Measurements from ENCODE around the gene MLF2. TPM values are rescaled to one million over a fixed set of nuclear protein-coding genes. Genes with fewer than 3 reads are reported as not detected.

MLF2 gene
- total and polyA plus RNA-seq, 2 of the 13 experiments (the other 11 are each of a cell fraction or from before 2014, with no cell fraction given): 88.1 to 167 TPM

DNA sequence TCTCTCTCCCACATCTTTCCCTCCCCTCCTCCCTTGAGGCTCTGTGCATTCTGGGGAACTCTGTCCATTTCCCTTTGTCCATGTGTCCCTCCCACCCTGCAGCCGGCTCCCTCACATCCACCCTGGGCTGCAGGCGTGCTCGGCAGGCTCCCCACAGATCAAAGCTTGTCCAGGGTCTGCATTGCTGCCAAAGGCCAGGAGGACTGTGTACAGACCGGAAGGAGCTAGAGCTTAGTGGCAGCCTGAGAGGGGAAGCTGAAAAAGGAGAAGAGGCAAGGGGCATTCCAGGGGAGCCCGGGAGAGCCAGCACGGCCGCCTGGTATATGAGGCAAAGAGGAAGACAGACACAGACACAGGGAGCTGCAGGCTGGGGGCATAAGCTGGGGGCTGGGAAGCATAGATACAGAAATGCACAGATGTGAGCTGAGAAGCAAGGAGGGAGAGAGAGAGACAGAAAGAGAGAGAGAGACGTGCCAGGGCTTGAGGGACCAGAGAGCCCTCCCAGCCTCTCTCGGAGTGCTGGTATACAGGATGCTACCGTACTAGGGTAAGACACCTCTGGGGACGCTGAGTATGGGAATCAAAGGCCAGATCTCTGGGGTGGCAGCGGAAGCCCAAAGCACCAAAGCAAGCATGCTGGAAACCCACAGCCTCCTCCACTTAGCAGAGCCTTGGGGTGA lies 39.7 kb upstream of the MLF2 start (continued):
- TF ChIP-seq, protein P1, sequence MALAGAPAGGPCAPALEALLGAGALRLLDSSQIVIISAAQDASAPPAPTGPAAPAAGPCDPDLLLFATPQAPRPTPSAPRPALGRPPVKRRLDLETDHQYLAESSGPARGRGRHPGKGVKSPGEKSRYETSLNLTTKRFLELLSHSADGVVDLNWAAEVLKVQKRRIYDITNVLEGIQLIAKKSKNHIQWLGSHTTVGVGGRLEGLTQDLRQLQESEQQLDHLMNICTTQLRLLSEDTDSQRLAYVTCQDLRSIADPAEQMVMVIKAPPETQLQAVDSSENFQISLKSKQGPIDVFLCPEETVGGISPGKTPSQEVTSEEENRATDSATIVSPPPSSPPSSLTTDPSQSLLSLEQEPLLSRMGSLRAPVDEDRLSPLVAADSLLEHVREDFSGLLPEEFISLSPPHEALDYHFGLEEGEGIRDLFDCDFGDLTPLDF (CRISPR knock-in tag; IDR thresholded peaks at IDR 0.05): no peak
- TF ChIP-seq ZBTB38 (CRISPR knock-in tag; IDR thresholded peaks at IDR 0.05): peak; percentile 76
- 0 out of 2 replicates have a peak, but pooled peaks have one; percentile 26 for TF ChIP-seq ZNF644 (CRISPR knock-in tag; IDR thresholded peaks at IDR 0.05; ENCODE audit: low read depth)
- no peak for TF ChIP-seq RFXANK (CRISPR knock-in tag; IDR thresholded peaks at IDR 0.05)
- TF ChIP-seq, protein P2, sequence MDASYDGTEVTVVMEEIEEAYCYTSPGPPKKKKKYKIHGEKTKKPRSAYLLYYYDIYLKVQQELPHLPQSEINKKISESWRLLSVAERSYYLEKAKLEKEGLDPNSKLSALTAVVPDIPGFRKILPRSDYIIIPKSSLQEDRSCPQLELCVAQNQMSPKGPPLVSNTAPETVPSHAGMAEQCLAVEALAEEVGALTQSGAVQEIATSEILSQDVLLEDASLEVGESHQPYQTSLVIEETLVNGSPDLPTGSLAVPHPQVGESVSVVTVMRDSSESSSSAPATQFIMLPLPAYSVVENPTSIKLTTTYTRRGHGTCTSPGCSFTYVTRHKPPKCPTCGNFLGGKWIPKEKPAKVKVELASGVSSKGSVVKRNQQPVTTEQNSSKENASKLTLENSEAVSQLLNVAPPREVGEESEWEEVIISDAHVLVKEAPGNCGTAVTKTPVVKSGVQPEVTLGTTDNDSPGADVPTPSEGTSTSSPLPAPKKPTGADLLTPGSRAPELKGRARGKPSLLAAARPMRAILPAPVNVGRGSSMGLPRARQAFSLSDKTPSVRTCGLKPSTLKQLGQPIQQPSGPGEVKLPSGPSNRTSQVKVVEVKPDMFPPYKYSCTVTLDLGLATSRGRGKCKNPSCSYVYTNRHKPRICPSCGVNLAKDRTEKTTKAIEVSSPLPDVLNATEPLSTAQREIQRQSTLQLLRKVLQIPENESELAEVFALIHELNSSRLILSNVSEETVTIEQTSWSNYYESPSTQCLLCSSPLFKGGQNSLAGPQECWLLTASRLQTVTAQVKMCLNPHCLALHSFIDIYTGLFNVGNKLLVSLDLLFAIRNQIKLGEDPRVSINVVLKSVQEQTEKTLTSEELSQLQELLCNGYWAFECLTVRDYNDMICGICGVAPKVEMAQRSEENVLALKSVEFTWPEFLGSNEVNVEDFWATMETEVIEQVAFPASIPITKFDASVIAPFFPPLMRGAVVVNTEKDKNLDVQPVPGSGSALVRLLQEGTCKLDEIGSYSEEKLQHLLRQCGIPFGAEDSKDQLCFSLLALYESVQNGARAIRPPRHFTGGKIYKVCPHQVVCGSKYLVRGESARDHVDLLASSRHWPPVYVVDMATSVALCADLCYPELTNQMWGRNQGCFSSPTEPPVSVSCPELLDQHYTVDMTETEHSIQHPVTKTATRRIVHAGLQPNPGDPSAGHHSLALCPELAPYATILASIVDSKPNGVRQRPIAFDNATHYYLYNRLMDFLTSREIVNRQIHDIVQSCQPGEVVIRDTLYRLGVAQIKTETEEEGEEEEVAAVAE (CRISPR knock-in tag; IDR thresholded peaks at IDR 0.05; ENCODE audit: borderline replicate concordance): no peak

DNA sequence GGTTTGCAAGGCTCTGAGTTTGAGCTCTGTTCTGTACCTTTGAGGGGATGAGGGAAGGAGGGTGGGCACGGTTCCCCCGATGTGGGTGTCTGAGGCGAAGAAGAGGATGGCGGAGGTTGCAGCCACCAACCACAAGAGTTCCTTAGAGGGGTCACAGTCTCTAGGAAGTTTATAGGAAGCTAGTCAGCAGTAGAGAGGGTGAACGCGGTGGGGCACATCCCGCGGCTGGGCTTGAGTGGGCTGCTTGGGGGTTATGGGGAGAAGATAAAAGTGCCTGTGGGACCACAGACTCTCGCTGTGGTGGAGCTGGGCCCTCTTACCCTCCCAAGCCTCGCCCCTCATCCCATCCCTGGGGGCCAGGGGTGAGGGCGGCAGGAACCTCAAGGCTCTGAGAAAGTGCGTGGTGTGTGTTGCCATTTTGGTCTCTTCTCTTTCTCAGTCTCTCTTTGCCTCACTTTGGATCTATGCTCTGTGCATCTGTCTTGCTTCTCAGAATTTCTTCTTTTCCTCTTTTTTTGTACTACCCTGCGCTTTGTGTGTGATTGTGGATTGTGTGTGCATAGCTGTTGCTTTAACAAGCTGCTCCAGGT lies 39.1 kb upstream of the MLF2 start:
- Histone ChIP-seq H3K27me3 (ENCODE audit: control insufficient read depth in 1 of 2, insufficient read depth in 2 of 2, low read length in 2 of 2) (no peaks in the 10 kb centered on the region; a peak in 1 of 5 replicates), H3K4me2 (ENCODE audit: low read depth, low read length) (peak overlapping the region; percentile 78), H3K9ac (ENCODE audit: insufficient read depth, low read depth, low read length) (peak overlapping the region; percentile 57), H4K20me1 (ENCODE audit: insufficient read depth, low read length) (no peaks in the 10 kb centered on the region), H2AFZ (ENCODE audit: low read length) (no peak overlapping the region), H3K27ac (ENCODE audit: extremely low read length, insufficient read depth, low read length) (peak overlapping the region; percentile 74), H3K4me1 (ENCODE audit: insufficient read depth, low read length) (peaks cover 53% of the 10 kb centered on the region), H3K79me2 (ENCODE audit: insufficient read depth, low read length) (no peaks in the 10 kb centered on the region), H3K36me3 (replicated peaks in 1 of 2; ENCODE audit: control insufficient read depth in 1 of 2, insufficient read depth in 2 of 2, low read length in 2 of 2) (no peaks in the 10 kb centered on the region), H3K4me3 (replicated peaks in 1 of 3; ENCODE audit: insufficient read depth in 1 of 3, low read depth in 2 of 3, low read length in 3 of 3) (peak overlapping the region in 1 of 3 experiments; percentile 58; a peak in 2 of 6 replicates), H3K9me3 (ENCODE audit: low read length) (no peaks in the 10 kb centered on the region)
- in situ Hi-C loops (cut with HindIII; ENCODE audit: extremely low pct_ligation_motif_present, low pct_unique_long_range_greater_than_20kb) (no loop called here), intact Hi-C loops (cut with micrococcal nuclease; ENCODE audit: unreplicated experiment) (no loop called here)
- ChIA-PET CTCF (ENCODE audit: low intra/inter-chr PET ratio, low total read pairs) (no interaction called here), POLR2A (interaction anchor here (1.0 to 2.6 kb wide), 13 partner anchors 11 to 299 kb away, joined by 3 to 25 read pairs (median 4); partner anchors contain the start of genes CDCA3, COPS7A, GAPDH and GPR162)
- FAIRE-seq (no peak), DNase-seq (ENCODE audit: low spot score) (no peak), ATAC-seq (no peak)
- WGBS (ENCODE audit: low lambda C conversion rate): 93% methylated on average over 11 of the region's 13 CpGs
- BruUV-seq (replicated peaks): no TSS peak
- no peak for TF ChIP-seq NR1H2 (CRISPR knock-in tag; IDR thresholded peaks at IDR 0.05; ENCODE audit: borderline replicate concordance, low read depth)
- TF ChIP-seq, protein P3, sequence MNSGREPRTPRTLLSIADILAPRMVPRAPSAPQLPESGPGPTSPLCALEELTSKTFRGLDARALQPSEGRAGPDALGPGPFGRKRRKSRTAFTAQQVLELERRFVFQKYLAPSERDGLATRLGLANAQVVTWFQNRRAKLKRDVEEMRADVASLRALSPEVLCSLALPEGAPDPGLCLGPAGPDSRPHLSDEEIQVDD (CRISPR knock-in tag; IDR thresholded peaks at IDR 0.05; ENCODE audit: borderline replicate concordance): no peak
- TF ChIP-seq, protein P4, sequence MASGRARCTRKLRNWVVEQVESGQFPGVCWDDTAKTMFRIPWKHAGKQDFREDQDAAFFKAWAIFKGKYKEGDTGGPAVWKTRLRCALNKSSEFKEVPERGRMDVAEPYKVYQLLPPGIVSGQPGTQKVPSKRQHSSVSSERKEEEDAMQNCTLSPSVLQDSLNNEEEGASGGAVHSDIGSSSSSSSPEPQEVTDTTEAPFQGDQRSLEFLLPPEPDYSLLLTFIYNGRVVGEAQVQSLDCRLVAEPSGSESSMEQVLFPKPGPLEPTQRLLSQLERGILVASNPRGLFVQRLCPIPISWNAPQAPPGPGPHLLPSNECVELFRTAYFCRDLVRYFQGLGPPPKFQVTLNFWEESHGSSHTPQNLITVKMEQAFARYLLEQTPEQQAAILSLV (CRISPR knock-in tag; IDR thresholded peaks at IDR 0.05; ENCODE audit: borderline replicate concordance): 0 out of 2 replicates have a peak, but pooled peaks have one; percentile 60
- no peak for TF ChIP-seq MBD4 (IDR thresholded peaks at IDR 0.05; ENCODE audit: borderline replicate concordance, low read length)
